Measurements from ENCODE around the gene ABCC8. TPM values are rescaled to one million over a fixed set of nuclear protein-coding genes. Genes with fewer than 3 reads are reported as not detected.

The ABCC8 gene
- polyA plus RNA-seq, 2 of the 4 experiments (the other 2 are of a cell fraction): 1.1 to 2.0 TPM

GRCh38 chr11:17524221-17524620 is 47.6 kb upstream of the ABCC8 start (continued):
- no peak for TF ChIP-seq ZFP36 (IDR thresholded peaks at IDR 0.05; ENCODE audit: borderline replicate concordance, partially characterized antibody)
- no peak for TF ChIP-seq NPAS2 (CRISPR knock-in tag; IDR thresholded peaks at IDR 0.05; ENCODE audit: borderline replicate concordance)
- no peak for TF ChIP-seq FOSB (CRISPR knock-in tag; IDR thresholded peaks at IDR 0.05)

GRCh38 chr11:17522655-17523054 is 46.0 kb upstream of the ABCC8 start:
- Histone ChIP-seq H3K4me1 (no peaks in the 10 kb centered on the region), H3K4me2 (no peak overlapping the region), H3K9me3 (no peaks in the 10 kb centered on the region), H3K27ac (no peak overlapping the region), H3K4me3 (no peak overlapping the region)
- ATAC-seq (no peak), DNase-seq (ENCODE audit: low read depth in 1 of 2, low spot score in 1 of 2) (no peak), FAIRE-seq (no peak)
- TF ChIP-seq REST (IDR thresholded peaks at IDR 0.05) (no peak), RAD21 (conservative IDR thresholded peaks at IDR 0.05 in 1 of 2, IDR thresholded peaks at IDR 0.05 in 1 of 2) (no peak), CHD2 (IDR thresholded peaks at IDR 0.05; ENCODE audit: low read length, partially characterized antibody) (no peak), EHF (CRISPR knock-in tag; IDR thresholded peaks at IDR 0.05) (no peak), RCOR1 (IDR thresholded peaks at IDR 0.05; ENCODE audit: low read depth, low read length) (no peak), NPAS2 (CRISPR knock-in tag; IDR thresholded peaks at IDR 0.05; ENCODE audit: borderline replicate concordance) (no peak), ZFP36 (IDR thresholded peaks at IDR 0.05; ENCODE audit: borderline replicate concordance, partially characterized antibody) (no peak), RARB (CRISPR knock-in tag; IDR thresholded peaks at IDR 0.05) (no peak), POLR2AphosphoS2 (conservative IDR thresholded peaks at IDR 0.05; ENCODE audit: low read length) (no peak), EHMT2 (IDR thresholded peaks at IDR 0.05; ENCODE audit: low read depth) (no peak), RFX5 (IDR thresholded peaks at IDR 0.05) (no peak), NFE2L2 (conservative IDR thresholded peaks at IDR 0.05; ENCODE audit: low read length) (no peak), BCL3 (IDR thresholded peaks at IDR 0.05) (no peak)
- ChIA-PET CTCF (interaction anchor here (0.7 to 45.8 kb wide), 4 partner anchors 18 to 293 kb away, joined by 3 to 1119 read pairs (median 142); partner anchors contain the start of gene KCNJ11), POLR2A (no interaction called here)
- 62% methylated on average over 10 of the region's 17 CpGs for WGBS (ENCODE audit: missing lambda C conversion rate)

GRCh38 chr11:17521106-17521900 is 44.7 kb upstream of the ABCC8 start:
- no peak for ATAC-seq
- no peak for FAIRE-seq

More at GRCh38 chr11:17521106-17521900, 44.7 kb upstream of the ABCC8 start:
- H3K9me3 ChIP-seq: no peaks in the 10 kb centered on the region
- TF ChIP-seq FOSB (CRISPR knock-in tag; IDR thresholded peaks at IDR 0.05): no peak
- no peak for TF ChIP-seq CBX8 (IDR thresholded peaks at IDR 0.05)
- TF ChIP-seq SREBF2 (IDR thresholded peaks at IDR 0.05): no peak
- TF ChIP-seq ZC3H11A (IDR thresholded peaks at IDR 0.05): no peak
- TF ChIP-seq ATOH8 (CRISPR knock-in tag; IDR thresholded peaks at IDR 0.05; ENCODE audit: low read depth): no peak
- TF ChIP-seq REST (IDR thresholded peaks at IDR 0.05): no peak
- no peak for TF ChIP-seq ZNF302 (CRISPR knock-in tag; IDR thresholded peaks at IDR 0.05)
- H3K4me3 ChIP-seq: no peak overlapping the region
- H3K4me1 ChIP-seq: no peaks in the 10 kb centered on the region
- ChIA-PET POLR2A (no interaction called here), CTCF (interaction anchor here (6.9 to 45.8 kb wide), 3 partner anchors 7 to 137 kb away, joined by 89 to 1119 read pairs (median 281); partner anchors contain the start of gene KCNJ11)
- WGBS (ENCODE audit: missing lambda C conversion rate): 82% methylated on average over 11 of the region's 11 CpGs
- H3K4me2 ChIP-seq: no peak overlapping the region
- no peak overlapping the region for H3K27ac ChIP-seq
- no peak for DNase-seq (ENCODE audit: low read depth in 1 of 2, low spot score in 1 of 2)

All from A549 (cell line).